ENCODE data around the gene MGRN1.

- TF ChIP-seq MAX (IDR thresholded peaks at IDR 0.05) (no peak), RAD21 (IDR thresholded peaks at IDR 0.05; ENCODE audit: low read depth) (no peak), EP300 (IDR thresholded peaks at IDR 0.05; ENCODE audit: borderline replicate concordance) (no peak)
Measured at GRCh38 chr16:4601864-4602186, 22.8 kb upstream of the MGRN1 start.

Data from Ishikawa (cell line).